Neuron (in vitro differentiated cells): ENCODE results near the gene FBXO27.
"Not testable (repeated sequence)": the region's sequence is repeated elsewhere in the genome, so short reads cannot be mapped to it uniquely, and the experiment has no call there.

Source experiments
- H2AFZ ChIP-seq: one replicate; pipeline ENCODE4 v1.6.1; 2013; ENCODE audit warnings: low read depth, mild to moderate bottlenecking, inconsistent platforms, low read length, moderate library complexity
- H3K27me3 ChIP-seq: one replicate; pipeline ENCODE4 v1.6.1; 2013; ENCODE audit warnings: low read length; ENCODE audit not compliant: insufficient read depth
- H3K36me3 ChIP-seq: one replicate; pipeline ENCODE4 v1.6.1; 2013; ENCODE audit warnings: low read length; ENCODE audit not compliant: insufficient read depth
- H3K4me1 ChIP-seq: one replicate; pipeline ENCODE4 v1.6.1; 2013; ENCODE audit warnings: low read length; ENCODE audit not compliant: insufficient read depth
- H3K4me3 ChIP-seq: 2 replicates; pipeline ENCODE4 v1.5.1; 2013; ENCODE audit warnings: mild to moderate bottlenecking, low read length, moderate library complexity
- H3K9me3 ChIP-seq: one replicate; pipeline ENCODE4 v1.6.1; 2013; ENCODE audit warnings: low read length

FBXO27 gene

DNA sequence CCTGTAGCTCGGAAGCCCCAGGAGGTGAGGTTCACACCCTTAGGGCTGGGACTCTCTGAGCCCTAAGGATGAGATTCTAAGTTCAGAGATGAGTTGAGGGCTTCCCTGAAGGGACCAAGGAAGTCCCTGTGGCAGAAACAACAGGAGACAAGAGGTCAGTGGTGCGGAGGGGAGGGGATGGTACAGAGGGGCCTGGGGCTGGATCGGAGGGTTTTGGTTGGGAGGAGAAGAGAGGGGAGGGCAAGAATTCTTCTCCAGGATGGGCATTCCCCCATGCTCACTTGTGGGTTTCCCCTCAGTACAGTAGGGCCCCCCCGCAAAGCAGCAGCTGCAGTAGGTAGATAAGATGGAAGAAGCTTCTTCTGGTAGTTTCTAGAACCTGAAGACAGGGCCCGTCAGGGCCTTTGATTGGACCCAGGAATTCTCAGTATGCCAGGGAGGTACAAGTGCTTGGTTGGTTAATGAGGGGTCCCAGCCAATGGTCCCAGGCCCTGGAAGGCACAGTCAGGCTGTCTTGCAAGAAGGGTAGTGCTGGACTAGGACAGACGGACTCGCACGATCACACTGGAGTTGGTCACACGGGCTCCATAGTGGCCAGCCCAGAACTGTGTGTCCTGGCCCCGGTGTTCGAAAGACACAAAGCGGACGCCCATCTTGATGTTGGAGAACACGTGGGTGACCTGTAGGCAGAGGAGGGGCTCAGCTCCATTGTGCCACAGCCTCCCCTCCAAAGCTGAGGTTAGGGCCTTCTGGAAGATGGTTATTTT, 7.3 kb downstream of the FBXO27 start:
- no peaks in the 10 kb centered on the region for H3K9me3 ChIP-seq
- peaks cover under 1% of the 10 kb centered on the region for H3K27me3 ChIP-seq
- H2AFZ ChIP-seq: no peak overlapping the region
- no peak overlapping the region for H3K4me3 ChIP-seq
- H3K36me3 ChIP-seq: no peaks in the 10 kb centered on the region
- no peaks in the 10 kb centered on the region for H3K4me1 ChIP-seq

DNA sequence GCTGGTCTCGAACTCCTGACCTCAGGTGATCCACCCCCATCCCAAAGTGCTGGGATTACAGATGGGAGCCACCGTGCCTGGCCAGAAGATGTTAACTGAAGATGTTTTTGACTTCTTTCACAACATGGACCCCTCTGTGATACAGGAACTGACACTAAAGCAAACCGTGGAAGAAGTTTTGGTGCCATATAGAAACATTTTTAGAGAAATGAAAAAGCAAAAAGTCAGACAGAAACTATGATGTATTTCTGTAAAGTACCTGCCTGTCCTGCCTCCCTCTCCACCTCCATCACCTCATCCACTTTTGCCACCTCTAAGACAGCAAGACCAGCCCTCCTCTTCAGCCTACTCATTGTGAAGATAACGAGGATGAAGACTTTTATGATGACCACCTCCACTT, 11.3 kb downstream of the FBXO27 start:
- H3K9me3 ChIP-seq: no peaks in the 10 kb centered on the region
- H3K36me3 ChIP-seq: no peaks in the 10 kb centered on the region
- no peaks in the 10 kb centered on the region for H3K27me3 ChIP-seq
- H3K4me3 ChIP-seq: no peak overlapping the region
- no peaks in the 10 kb centered on the region for H3K4me1 ChIP-seq
- H2AFZ ChIP-seq: no peak overlapping the region

DNA sequence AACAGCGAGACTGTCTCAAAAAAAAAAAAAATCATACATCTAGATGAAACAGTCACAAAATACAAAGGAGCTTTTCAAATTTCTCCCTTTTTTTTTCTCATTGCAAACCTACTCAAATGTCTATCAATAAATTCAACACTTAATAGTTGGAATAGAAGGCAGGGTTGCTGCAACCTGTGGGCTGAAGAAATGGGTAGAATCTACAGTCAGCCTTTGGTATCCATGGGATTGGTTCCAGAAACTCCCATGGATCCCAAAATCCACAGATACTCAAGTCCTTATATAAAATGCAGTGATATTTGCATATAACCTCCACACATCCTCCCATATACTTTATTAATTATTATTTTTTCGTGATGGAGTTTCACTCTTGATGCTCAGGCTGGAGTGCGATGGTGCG, 14.7 kb downstream of the FBXO27 start:
- H3K4me3 ChIP-seq: no peak overlapping the region
- H3K36me3 ChIP-seq: no peaks in the 10 kb centered on the region
- no peaks in the 10 kb centered on the region for H3K4me1 ChIP-seq
- H2AFZ ChIP-seq: no peak overlapping the region
- no peaks in the 10 kb centered on the region for H3K9me3 ChIP-seq
- no peaks in the 10 kb centered on the region for H3K27me3 ChIP-seq

DNA sequence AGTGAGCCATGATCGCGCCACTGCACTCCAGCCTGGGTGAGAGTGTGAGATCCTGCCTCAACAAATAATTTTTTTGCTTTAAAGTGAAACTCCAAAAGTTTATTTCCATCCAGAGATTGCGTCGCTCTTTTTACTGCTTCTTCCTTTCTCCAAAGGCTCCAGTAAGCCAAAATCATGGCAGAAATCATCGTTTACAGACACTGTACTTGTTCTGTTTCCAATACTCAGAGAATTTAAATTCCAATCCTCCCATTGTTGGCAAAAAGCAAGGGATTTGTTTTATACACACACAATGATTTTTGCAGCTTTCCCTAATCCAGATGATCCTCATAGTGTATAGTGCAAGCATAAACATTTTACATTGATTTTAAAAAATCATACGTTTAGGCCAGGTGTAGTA, 15.3 kb downstream of the FBXO27 start:
- Histone ChIP-seq H3K4me1 (no peaks in the 10 kb centered on the region), H3K9me3 (no peaks in the 10 kb centered on the region), H2AFZ (no peak overlapping the region), H3K36me3 (no peaks in the 10 kb centered on the region), H3K4me3 (no peak overlapping the region), H3K27me3 (no peaks in the 10 kb centered on the region)

DNA sequence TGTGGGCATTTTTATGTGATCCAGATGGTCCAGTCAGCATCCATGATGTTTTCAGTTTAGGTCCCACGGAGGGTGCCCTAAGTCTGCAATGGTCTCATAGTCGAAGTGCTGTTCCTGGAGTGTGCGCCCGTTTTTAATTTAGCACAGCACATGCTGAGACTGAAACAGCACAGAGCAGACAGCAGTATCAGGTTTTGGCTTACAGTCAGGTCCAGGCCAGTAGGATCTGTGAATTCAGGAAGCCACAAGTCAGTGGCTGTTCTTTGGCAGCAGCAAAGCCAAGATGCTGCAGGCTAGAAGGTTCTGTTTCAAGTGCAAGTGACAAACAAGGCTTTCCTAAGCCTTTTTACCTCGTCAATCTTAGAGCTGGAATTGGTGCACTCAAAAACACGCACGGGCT, 18.3 kb downstream of the FBXO27 start:
- no peaks in the 10 kb centered on the region for H3K27me3 ChIP-seq
- no peaks in the 10 kb centered on the region for H3K4me1 ChIP-seq
- H3K36me3 ChIP-seq: no peaks in the 10 kb centered on the region
- H3K9me3 ChIP-seq: no peaks in the 10 kb centered on the region
- no peak overlapping the region for H3K4me3 ChIP-seq
- H2AFZ ChIP-seq: no peak overlapping the region

DNA sequence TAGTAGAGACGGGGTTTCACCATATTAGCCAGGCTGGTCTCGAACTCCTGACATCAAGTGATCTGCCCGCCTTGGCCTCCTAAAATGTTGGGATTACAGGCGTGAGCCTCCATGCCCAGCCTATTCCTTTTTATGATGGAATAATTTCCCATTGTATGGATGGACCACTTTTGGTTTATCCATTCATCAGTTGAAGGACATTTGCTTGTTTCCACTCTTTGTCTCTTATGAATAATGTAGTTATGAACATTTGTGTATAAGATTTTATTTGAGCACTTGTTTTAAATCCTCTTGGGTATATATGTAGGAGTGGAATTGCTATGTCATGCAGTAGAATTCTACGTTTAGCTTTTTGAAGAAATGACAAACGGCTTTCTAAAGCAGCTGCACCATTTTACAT, 23.3 kb downstream of the FBXO27 start:
- H3K4me3 ChIP-seq: no peak overlapping the region
- H2AFZ ChIP-seq: no peak overlapping the region
- no peaks in the 10 kb centered on the region for H3K4me1 ChIP-seq
- no peaks in the 10 kb centered on the region for H3K36me3 ChIP-seq
- H3K9me3 ChIP-seq: no peaks in the 10 kb centered on the region
- H3K27me3 ChIP-seq: no peaks in the 10 kb centered on the region

DNA sequence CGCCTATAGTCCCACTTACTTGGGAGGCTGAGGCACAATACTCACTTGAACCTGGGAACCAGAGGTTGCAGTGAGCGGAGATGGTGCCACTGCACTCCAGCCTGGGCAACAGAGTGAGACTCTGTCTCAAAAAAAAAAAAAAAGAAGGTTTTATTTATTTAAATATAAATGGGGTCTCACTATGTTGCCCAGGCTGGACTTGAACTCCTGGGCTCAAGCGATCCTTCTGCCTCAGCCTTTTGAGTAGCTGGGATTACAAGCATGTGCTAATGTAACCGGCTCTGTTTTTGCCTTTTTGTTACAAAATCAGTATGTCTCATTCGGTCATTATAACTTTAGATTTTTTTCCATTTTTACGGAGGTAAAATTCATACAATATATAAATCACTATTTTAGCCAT, 24.2 kb downstream of the FBXO27 start:
- Histone ChIP-seq H3K9me3 (no peaks in the 10 kb centered on the region), H3K27me3 (no peaks in the 10 kb centered on the region), H3K36me3 (no peaks in the 10 kb centered on the region), H2AFZ (no peak overlapping the region), H3K4me3 (no peak overlapping the region), H3K4me1 (no peaks in the 10 kb centered on the region)

DNA sequence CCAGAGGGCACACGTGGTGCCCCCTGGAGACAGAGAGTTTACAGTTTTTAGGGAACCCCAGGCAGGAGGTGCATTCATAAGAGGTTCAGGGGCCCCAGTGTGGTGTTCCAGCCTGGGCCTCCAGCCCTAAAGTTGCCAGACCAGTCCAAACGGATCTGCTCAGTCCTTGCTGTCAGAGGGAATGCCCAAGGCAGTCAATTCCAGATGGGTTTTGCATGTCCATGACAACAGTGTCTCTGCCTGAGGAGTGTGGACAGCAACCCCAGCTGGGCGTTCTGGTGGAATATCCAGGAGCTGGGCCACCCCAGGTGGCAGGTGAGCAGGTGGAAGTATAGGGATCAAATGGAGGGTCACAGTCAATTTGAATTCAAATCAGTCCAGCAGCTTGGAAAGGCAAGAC, 25.3 kb downstream of the FBXO27 start:
- Histone ChIP-seq H3K4me1 (no peaks in the 10 kb centered on the region), H2AFZ (no peak overlapping the region), H3K36me3 (no peaks in the 10 kb centered on the region), H3K9me3 (no peaks in the 10 kb centered on the region), H3K4me3 (no peak overlapping the region), H3K27me3 (no peaks in the 10 kb centered on the region)

DNA sequence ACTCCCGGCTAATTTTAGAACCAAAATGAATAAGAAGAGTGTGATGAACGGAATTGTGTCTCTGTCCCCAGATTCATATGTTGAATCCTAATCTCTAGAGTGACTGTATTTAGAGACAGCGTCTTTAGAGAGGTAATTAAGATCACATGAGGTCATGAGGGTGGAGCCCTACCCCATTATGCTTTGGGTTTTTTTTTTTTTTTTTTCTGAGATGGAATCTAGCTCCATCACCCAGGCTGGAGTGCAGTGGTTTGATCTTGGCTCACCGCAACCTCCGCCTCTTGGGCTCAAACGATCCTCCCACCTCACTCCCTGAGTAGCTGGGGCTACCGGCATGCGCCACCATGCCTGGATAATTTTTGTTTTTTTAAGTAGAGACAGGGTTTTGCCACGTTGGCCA, 27.9 kb downstream of the FBXO27 start:
- Histone ChIP-seq H3K4me3 (no peak overlapping the region), H2AFZ (no peak overlapping the region), H3K36me3 (no peaks in the 10 kb centered on the region), H3K27me3 (no peaks in the 10 kb centered on the region), H3K9me3 (no peaks in the 10 kb centered on the region), H3K4me1 (no peaks in the 10 kb centered on the region)

DNA sequence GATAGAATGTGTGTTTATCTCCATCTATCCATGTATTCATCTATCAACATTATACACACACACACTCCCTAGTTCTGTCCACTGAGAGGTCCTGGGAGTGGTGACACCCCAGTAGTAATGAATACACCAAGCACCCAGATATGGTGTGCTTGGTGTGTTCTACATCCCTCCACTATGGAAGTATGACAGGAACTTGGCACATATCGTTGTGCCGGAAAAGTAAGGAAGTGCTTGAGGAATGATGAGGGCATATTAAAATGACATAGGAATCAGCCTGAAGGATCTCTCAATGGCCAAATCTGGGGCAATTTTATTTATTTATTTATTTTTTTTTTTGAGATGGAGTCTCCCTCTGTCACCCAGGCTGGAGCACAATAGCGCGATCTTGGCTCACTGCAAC, 28.6 kb downstream of the FBXO27 start:
- H3K4me3 ChIP-seq: no peak overlapping the region
- H2AFZ ChIP-seq: no peak overlapping the region
- no peaks in the 10 kb centered on the region for H3K27me3 ChIP-seq
- H3K9me3 ChIP-seq: no peaks in the 10 kb centered on the region
- H3K4me1 ChIP-seq: no peaks in the 10 kb centered on the region
- H3K36me3 ChIP-seq: no peaks in the 10 kb centered on the region

DNA sequence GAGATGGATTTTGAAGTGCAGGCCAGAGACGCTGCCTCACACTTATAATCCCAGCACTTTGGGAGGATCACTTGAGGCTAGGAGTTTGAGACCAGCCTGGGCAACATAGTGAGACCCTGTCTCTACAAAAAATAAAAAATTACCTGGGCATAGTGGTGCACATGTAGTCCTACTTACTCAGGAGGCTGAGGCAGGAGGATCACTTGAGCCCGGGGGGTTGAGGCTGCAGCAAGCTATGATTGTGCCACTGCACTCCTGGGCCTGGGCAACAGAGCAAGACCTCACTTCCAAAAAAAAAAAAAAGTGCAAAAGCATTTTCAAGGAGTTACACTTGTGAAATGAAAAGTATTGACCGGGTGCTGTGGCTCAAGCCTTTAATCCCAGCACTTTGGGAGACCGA, 29.2 kb downstream of the FBXO27 start:
- Histone ChIP-seq H3K36me3 (no peaks in the 10 kb centered on the region), H2AFZ (no peak overlapping the region), H3K27me3 (no peaks in the 10 kb centered on the region), H3K4me3 (no peak overlapping the region), H3K4me1 (no peaks in the 10 kb centered on the region), H3K9me3 (no peaks in the 10 kb centered on the region)

DNA sequence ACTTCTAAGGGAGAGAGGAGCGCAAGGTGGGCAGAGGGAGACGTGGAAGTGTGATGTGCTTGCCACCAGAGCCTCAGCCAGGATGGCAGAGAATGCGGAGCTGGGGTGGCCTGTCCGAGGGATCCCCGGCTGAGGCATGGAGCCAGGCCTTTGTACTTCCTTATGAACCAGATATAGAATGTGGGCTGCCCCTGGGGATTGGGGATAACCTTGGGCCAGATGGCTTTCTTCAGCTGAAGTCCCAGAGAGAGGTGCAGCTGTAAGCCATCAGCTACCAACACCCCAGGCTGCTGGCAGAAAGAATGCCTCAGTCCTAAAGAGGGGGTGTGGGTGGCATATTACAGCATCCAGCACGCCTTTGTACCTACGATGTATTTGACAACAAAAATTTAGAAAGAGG, 31.3 kb downstream of the FBXO27 start:
- H3K4me3 ChIP-seq: no peak overlapping the region
- H3K36me3 ChIP-seq: no peaks in the 10 kb centered on the region
- no peak overlapping the region for H2AFZ ChIP-seq
- H3K4me1 ChIP-seq: no peaks in the 10 kb centered on the region
- H3K9me3 ChIP-seq: no peaks in the 10 kb centered on the region
- H3K27me3 ChIP-seq: no peaks in the 10 kb centered on the region

DNA sequence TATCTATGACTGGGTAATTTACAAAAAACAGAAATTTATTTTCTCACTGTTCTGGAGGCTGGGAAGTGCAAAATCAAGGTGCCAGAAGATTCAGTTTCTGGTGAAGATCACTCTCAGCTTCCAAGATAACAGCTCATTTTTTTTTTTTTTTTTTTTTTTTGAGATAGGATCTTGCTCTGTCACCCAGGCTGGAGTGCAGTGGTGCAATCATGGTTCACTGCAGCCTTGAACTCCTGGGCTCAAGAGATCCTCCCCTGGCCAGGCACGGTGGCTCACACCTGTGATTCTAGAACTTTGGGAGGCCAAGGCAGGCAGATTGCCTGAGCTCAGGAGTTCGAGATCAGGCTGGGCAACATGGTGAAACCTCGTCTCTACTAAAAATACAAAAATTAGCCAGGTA, 34.8 kb downstream of the FBXO27 start:
- not testable (repeated sequence) for H3K4me1 ChIP-seq, H3K4me3 ChIP-seq, H3K27me3 ChIP-seq, H3K36me3 ChIP-seq, H2AFZ ChIP-seq, H3K9me3 ChIP-seq

DNA sequence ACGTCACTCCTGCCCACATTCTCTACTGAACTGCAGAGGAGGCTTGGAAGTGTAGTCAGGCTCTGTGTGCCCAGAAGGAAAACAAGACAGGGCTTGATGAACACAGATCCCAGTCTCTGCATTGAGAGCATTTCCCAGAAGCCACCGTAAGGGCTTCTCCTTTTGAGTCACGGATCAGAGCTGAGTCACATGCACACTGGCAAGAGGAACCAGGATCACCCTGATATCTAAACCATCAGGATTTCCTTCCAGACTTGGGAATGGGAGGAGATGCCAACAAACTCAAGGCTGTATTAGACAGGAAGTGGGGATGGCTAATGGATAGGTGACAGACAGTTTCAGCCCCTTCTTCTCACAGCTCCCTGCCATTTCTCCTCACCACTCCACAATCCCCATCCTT, 39.1 kb downstream of the FBXO27 start:
- H3K9me3 ChIP-seq: no peaks in the 10 kb centered on the region
- H2AFZ ChIP-seq: no peak overlapping the region
- no peaks in the 10 kb centered on the region for H3K36me3 ChIP-seq
- H3K4me3 ChIP-seq: no peak overlapping the region
- no peaks in the 10 kb centered on the region for H3K4me1 ChIP-seq
- H3K27me3 ChIP-seq: no peaks in the 10 kb centered on the region
